ENCODE data around the gene FAM131C.
A peak's percentile ranks its signal among the peaks of the same experiment; 100 is the strongest.

FAM131C gene

DNA sequence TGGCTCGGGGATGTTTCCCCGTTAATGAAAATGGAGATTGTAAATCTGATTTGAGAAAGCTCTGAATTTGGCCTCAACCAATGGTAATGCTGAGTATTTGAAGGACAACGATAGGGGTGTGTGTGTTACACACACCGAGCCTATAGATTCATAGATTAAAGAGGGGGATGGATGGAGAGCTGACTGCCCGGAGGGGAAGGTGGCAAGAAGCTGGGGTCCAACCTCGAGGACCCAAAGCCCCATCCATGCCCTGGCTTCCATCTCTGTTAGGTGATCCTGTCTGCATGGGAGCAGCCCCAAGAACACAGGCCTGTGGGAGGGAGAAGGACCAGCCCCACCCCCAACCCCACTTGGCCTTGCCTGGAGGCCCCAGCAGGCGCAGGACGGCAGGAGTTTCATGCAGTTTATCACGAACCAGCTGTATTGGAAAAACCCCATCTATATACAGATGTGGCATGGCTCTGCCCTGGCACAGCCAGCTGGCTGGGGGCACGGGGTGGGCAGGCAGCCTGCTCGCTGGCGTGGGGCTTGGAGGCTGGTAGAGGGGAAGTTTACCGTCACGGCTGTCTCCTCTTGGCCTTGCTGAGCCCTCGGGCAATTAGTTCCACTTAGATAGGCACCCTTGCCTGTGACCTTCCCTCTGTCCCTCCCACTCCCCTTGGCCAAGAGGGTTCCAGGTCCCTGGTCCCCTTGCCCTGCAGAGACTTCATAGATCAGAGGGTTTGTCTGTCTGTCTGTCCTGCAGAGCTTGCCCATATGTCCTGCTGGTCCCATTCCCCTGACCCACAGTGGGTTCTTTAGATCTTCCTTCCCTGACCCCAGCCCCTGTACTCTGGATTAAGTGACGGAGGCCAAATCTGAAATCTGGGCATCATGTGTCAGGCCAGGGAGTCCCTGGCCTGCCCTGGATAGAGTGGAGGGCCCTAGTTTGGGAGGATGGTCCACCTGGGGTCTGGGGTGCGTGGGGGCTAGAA lies 58.7 kb downstream of the FAM131C start:
- peak in 1 of 2 experiments; percentile 13 for DNase-seq

DNA sequence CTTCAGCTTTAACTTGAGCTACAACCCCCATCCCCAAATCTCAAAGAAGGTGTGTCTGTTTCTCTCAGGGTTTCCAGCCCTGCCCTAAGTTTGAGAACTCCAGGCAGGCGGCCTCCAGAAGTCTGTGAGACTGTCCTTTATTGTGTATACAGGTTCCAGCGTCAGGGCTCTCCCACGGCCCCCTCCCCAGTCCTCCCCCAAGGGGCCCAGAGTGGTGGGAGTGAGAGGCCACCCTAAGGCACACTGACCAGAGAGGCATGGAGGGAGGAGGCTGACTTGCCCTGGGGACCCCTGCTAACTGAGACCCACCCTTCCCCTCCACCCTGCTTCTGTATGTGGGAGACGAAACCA lies 59.6 kb downstream of the FAM131C start:
- DNase-seq, result no peak

DNA sequence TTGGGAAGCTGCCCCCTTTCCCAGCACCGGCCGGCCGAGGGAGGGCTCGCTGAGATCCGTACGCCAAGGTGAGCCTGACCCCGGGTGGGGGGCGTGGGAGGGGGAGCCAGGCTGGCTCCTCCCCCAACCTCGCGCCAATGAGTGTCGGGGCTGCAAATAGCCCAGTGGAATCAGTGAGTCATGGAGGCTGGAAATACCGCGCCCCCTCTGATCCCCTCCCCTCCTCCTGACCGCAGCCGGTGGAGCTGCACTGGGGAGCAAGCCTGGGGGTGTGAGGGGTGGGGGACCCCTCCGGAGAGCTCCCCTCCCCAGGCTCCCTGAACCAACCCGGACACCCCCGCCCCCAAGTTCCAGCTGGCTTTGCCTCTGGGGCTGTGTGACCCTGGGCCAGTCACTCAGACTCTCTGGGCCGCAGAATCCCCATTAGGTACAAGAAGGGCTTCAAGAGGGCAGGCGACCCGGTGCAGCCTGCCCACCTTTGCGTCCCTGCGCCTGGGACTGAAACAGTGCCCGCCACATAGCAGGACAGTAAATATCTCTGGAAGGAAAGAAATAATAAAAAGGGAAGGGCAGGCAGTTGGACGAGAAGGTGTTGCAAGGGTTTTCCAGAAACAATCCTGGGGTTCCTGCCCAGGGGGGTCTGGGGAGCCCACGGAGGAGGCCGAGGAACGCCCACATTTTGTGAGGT lies 60.1 kb downstream of the FAM131C start:
- peak; percentile 29 to 40 for DNase-seq

DNA sequence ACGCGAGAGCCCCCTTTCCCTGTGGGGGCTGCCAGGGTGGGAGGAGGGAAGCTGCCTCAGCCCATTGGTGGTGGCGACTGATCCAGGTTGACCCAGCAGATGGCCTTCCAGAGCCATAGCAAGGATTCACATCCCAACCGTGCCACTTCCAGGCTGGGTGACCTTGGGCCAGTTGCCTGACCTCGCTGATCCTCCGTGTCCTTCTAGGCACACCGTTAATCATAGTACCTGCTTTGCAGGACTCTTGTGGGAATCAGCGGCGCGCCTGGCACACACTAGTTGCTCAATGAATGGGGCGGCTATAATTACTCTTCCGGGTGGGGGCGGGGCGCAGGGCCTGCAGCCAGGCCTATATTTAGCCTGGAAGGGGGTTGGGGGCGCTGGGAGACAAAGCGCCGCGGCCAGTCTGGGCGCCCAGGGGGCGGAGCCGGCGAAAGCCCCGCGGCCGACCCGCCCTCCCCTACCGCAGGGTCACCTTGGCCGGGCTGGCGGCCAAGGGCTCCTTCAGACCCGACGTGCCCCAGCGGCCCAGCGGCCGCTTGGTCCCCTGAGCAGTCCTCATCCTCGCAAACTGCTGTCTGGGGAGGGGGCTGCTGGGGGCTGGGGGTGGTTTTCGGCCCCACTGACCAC lies 60.7 kb downstream of the FAM131C start:
- DNase-seq, result peak; percentile 57 to 74

DNA sequence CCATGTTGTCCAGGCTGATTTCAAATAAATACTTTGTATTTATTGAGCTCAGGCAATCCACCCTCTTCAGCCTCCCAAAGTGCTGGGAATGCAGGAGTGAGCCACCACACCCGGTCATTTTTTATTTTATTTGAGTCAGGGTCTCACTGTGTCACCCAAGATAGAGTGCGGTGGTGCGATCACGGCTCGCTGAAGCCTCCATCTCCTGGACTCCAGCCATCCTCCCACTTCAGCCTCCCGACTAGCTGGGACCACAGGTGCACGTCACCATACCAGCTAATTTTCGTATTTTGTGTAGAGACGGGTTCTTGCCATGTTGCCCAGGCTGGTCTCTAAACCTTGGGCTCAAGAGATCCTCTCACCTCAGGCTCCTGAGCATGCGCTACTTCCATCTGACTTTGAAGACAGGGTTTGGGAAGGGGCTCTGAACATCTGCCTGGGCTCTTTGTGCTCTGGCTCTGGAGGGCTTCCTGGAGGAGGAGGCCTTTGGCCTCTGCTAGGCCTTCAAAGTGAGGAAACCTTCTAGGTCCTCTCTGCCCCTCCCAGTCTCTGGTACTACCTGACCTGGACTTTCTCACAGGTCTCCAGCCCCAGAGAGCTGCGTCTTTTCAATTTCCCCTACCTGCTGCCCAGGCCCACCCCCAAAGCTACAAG lies 61.4 kb downstream of the FAM131C start:
- DNase-seq, result no peak

DNA sequence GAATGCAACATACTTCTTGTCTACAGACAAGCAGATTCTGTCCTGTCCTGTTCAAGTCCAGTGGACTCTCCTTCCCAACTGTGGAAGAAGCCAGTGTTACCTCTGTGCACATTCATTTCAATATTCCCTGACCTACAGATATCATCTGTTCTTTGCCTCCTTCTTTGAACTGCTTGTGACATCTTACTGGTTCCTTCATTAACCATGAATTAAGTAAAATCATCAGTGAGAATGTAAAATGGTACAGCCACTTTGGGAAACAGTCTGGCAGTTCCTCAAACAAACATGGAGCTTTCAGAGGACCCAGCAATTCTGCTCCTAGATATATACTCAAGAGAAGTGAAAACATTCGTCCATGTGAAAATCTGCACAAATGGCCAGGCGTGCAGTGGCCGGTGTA lies 62.6 kb downstream of the FAM131C start:
- DNase-seq, result no peak

DNA sequence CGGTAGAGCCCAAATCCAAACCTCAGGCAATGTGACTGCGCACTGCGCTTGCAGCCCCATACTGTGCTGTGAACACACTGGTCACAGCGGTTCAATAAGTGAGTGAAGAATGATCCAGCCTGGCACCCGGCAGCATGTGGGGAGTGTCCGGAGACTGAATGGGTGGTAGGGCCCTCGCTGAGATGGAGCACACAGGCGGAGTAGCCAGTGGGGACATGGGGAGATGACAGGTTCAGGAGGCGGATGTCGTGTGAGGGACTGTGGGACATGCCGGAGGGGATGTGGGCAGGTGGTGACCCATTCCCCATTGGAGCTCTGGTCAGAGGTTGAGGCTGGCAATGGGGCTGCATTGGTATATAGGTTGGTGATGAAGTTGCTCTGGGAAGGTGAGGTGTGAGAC lies 63.8 kb downstream of the FAM131C start:
- DNase-seq, result no peak

DNA sequence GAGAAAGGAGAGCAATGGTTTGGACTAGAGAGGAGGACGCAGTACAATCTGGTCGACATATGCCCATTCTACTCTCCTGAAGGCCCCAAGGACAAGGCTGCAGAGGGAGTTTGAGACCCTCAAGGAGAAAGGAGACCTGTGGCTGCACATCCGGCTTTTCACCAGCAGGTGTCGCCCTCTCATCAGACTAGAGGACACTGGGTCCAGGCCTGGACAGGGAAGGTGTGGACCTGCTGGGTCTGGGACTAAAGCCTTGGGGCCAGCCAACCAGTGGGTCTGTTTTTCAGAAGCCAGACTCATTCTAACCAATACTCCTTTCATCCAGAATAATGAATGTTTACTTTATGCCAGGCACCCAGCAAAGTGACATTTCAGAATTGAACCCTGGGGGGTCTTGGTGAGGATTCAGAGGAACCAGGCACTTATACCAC lies 64.4 kb downstream of the FAM131C start:
- peak; percentile 56 to 61 for DNase-seq

Data from SHP77 (cell line).